Central memory CD4-positive, alpha-beta T cell (primary cell): Measurements from ENCODE around the gene CDSN.
"Not testable (repeated sequence)": the region's sequence is repeated elsewhere in the genome, so short reads cannot be mapped to it uniquely, and the experiment has no call there.

Experiments used
- DNase-seq: peaks from one replicate; pipeline ENCODE4 v3.0.0; 2022

CDSN gene

DNA sequence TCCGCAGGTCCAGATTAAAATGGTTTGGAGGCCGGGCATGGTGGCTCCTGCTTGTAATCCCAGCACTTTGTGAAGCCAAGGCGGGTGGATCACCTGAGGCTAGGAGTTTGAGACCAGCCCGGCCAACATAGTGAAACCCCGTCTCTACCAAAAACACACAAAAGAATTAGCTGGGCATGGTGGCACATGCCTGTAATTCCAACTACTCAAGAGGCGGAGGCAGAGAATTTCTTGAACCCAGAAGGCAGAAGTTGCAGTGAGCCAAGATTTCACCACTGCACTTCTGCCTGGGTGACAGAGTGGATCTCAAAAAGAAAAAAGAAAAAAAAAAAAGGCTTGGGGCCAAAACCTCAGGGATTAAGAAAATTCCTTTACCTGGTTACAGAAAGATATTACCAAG lies 38.4 kb downstream of the CDSN start:
- no peak for DNase-seq

DNA sequence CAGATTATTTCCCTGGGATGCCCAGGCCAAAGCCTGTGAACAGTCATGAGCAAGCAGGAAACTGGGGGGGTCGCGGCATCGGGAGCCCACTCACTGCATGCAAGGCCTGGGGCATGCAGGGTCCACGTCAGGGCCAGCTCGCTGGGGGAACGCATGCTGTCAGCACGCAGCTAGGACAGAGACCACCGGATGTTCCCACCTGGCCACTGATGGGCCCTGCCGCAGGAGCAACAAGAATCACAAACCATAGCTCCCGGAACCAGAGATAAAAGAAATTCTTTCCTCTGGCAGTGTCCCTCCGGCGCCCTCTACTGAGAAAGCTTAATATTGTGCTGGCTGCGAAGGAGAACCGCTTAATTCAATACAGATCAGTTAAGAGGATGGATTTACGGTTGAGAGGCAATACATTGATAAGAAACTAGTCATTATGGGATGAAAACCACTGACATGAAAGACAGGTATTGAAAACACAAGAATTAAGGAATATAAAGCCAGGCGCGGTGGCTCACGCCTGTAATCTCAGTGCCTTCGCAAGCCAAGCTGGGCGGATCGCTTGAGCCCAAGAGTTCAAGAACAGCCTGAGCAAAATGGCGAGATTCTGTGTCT lies 40.5 kb downstream of the CDSN start:
- DNase-seq = peak; percentile 61

DNA sequence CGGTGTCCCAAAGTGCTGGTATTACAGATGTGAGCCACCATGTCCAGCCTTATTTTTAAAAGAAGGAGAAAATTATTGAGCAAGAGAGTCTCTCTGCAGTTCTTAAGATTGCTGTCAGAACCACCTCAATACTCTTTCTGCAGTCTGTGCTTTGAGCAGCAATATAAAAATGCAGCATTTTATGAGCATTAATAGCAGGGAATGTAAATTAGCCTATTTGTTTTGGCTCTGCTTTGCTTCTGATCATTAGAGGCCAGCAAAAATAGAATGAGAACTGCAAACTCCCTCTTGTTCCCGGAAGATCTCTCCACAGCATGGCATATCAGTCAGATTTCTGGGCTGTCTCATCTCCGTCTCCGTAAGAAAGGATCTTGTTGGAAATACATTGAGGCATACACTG lies 43.6 kb downstream of the CDSN start:
- DNase-seq = no peak

DNA sequence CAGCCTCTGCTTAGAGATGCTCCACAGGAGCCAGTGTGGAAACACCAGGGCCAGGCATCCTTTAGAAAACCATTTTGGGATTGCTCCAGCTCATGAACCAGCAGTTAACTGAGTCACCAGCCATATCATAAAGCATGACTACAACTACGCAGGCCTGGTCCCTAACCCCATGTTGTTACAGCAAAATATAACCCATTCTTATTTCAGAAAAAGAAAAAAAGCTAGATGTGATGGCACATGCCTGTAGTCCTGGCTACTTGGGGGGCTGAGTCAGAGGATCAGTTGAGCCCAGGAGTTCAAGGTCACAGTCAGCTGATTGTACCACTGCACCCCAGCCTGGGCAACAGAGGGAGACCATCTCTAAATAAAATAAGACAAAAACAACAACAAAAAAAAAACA lies 44.7 kb downstream of the CDSN start:
- no peak for DNase-seq

DNA sequence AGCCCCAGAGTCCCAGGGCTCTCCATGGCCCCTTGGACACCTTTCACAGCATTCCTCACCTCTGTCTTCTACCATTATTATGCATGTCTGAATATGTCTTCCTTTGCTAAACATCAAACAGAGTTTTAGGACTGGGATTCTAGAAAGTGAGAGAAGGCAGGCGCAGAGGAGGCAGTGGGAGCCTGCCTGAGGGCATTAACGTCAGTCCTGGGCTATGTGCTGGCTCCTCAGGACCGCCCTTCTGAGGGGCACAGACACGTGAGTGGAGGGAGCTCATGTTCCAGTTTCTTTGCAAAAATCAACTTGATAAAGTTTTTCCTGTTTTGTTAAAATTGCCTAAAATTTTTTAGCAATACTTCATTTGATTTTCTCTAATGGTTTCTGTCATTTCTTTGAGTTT lies 45.8 kb downstream of the CDSN start:
- no peak for DNase-seq

DNA sequence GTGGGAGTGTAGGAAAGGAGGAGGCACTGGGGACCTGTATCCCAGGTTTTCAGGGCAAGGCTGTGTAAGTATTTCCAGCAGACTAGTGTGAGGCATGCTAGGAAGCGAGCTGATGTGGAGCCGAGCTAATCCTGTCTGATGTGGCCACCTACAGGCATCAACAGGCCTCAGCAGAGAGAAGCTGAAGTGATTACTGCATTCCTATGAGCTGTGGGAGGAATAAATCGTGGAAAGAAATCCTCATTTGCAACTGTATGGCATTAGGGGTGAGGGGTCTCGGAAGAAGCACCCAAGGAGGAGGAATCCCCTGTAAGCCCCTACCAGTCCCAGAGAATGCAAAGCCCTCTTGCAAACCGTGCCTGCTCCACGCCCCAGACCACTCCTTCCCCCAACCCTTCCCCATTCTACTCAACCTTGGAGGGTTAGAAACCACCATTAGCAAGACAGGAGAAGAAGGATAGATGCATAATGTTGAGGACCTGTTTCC lies 49.5 kb downstream of the CDSN start:
- no peak for DNase-seq

DNA sequence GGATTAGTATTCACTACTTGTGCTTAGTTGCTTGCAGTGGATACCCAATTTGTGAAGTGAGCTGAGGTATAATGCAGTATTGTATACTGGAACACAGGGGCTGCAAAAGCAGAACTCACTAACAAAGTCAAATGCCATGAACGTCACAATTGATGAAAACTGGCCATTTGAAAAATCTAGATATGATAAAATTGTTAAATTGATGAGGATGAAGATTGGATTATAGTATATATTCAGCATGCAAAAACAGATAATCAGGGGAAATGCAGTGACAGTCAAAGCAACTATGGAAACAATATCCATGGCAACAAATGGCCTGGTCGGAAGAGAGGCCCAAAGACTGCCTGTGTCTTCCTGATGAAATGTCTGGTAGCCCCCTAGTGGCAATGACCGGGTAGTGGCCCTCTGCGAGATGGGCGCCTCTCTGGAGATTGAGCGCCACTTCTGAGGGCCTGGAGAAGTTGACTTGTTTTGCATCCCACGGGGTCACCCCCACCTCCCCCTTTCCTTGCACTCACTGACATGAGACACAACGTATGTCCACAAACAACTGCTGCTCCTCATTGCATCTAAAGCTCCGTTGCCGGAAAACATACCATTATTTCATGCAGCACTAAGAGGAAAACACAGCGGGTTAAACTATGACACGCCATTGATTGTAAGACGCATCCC lies 51.4 kb downstream of the CDSN start:
- DNase-seq = peak; percentile 57

DNA sequence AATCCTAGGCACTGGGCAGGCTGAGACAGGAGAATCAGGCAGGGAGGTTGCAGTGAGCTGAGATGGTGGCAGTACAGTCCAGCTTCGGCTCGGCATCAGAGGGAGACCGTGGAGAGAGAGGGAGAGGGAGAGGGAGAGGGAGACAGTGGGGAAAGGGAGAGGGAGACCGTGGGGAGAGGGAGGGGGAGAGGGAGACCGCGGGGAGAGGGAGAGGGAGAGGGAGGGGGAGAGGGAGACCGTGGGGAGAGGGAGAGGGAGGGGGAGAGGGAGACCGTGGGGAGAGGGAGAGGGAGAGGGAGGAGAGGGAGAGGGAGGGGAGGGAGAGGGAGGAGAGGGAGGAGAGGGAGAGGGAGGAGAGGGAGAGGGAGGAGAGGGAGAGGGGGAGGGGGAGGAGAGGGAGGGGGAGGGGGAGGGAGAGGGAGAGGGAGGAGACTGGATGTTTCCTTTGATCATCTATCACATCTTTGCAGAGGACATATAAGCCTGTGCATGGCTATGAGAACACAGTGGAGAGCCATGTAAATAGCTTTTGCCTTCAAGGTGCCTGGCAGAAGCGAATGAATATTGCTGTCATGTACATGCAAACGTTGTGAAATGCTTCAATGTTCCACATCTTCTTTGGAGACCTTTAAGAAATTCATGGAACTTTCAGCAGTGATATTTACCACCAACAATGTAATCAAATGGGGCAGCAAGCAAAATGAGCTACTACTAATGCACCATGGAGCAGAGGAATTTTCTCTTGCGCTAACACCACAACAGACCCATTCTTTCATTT lies 52.2 kb downstream of the CDSN start:
- not testable (repeated sequence) for DNase-seq

DNA sequence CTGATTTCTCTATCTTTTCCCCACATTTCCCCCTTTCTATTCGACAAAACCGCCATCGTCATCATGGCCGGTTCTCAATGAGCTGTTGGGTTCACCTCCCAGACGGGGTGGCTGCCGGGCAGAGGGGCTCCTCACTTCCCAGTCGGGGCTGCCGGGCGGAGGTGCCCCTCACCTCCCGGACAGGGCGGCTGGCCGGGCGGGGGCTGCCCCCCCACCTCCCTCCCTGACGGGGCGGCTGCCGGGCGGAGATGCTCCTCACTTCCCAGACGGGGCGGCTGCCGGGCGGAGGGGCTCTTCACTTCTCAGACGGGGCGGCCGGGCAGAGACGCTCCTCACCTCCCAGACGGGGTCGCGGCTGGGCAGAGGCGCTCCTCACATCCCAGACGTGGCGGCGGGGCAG lies 53.2 kb downstream of the CDSN start:
- not testable (repeated sequence) for DNase-seq

DNA sequence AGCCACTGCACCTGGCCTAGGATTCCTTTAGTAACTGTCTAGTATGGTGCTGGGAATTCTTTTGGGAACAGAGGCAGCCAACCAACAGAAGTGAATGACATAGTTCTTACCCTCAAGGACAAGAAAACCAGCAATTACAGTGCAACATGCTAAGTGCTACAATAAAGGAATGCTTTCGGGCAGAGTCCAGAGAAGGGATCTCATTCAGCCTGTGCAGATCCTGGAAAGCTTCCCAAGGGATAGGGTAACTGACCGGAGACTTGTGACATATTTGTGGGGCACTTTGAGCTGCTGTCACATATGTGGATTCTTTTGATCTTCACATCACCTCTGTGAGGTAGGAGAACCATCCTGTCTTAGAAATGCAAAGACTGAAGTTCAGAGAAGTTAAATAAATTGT lies 54.7 kb downstream of the CDSN start:
- no peak for DNase-seq
